HG02759 (cell line): ENCODE measurements around the gene RUBCNL.

Experiments
- ATAC-seq: cut with Tn5 transposase; IDR thresholded peaks from one replicate; pipeline ENCODE4 v1.9.1; 2021; ENCODE audit warnings: mild to moderate bottlenecking, moderate library complexity; ENCODE audit not compliant: unreplicated experiment

Gene RUBCNL

GRCh38 chr13:46311217-46311616 is 75.8 kb downstream of the RUBCNL start:
- no peak for ATAC-seq

- ATAC-seq = no peak
Observed at GRCh38 chr13:46310066-46310465, 77.0 kb downstream of the RUBCNL start.

- no peak for ATAC-seq
Observed at GRCh38 chr13:46307554-46307953, 79.5 kb downstream of the RUBCNL start.

DNA sequence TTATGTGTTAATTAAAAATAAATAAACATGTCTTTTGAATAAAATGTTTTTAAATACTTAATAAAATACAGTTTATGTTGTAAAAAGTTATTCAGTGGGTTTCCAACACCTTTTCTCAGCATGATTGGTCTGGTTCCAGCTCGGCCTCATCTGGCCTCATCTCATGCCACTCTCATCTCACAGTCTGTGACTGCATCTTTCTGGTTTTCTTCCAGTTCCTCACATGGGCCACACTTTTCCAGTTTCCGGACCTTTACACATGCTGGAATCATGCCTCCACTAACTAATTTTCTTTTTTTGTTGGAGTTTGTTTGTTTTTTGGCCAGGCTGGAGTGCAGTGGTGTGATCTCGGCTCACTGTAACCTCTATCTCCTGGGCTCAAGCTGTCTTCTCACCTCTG is 82.5 kb downstream of the RUBCNL start:
- no peak for ATAC-seq

GRCh38 chr13:46303742-46304385 is 83.2 kb downstream of the RUBCNL start:
- no peak for ATAC-seq

- no peak for ATAC-seq
Observed at GRCh38 chr13:46297361-46297811, 89.7 kb downstream of the RUBCNL start.

DNA sequence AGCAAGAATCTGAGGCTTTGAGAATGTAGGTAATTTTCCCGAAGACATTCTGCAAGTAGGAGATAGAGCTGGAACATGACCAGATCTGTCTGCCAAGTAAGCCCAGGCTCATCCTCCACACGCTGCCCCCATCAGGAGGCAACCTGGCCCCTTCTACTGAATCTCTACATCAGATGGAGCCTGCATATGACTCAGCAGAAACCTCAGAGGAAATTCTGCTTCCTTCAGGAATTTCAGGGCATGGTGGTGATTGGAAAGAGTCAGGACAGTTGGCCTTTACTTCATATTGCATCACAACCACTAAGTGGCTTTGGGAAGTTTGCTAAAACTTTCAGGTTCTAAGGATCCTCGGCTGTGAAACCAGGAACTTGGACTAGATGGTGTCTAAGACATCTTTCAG is 90.1 kb downstream of the RUBCNL start:
- ATAC-seq = no peak

DNA sequence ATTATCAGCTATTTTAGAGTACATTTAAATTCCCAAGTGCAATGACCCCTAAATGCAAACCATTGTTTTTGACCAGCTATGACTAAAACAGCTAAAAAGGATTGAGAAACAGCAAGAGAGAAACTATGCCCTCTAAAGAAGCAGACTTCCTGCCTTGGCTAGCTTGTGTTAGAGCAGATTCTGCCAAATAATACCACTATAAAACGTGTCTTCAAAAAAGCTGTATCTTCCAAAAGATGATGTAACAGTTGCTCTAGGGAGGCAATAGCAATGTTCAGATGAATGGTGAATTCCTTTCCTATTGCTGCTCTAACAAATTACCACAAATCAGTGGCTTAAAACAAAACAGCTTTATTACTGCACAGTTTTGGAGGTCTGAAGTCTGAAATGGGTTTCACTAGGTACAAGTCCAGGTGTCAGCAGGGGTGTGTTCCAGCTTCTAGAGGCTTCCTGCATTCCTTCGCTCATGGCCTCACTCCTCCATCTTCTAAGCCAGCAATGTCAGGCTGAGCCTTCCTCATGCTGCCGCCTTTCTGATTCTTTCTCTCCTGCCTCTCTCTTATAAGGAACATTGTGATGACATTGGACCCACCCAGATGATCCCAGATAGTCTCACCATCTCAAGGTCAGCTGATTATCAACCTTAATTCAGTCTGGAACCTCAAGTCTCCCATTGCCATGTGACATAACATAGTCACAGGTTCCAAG is 90.8 kb downstream of the RUBCNL start:
- ATAC-seq = peak; percentile 52

DNA sequence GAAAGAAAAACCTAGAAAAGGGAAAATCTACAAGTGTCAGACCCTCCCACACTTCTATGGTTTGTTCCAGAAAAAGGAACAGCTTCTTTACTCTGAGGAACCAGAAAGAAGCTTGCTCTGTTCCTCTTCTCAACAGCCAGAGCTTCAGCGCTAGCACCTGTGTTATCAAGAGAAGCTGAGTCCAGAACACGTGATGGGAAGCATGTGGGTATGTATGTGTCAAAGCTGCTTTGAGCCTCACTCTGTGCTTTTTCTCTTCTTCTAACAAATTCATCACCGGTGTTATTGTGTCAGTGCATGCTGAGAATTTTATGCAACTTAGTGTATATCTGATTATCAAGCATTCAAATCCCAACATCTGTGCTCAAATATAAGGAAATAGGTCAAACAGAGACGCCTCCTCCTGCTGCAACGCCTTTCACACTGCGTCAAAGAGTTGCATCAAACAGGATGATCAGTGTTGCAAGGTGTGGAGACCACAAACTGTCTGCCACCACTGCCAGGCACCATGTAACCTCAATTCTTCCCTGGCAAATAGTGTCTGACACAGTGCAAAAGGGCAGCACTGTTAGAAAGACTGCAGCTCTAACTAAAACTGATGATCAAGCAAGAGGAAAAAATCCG is 91.4 kb downstream of the RUBCNL start:
- peak; percentile 71 for ATAC-seq

GRCh38 chr13:46293436-46293835 is 93.6 kb downstream of the RUBCNL start:
- no peak for ATAC-seq
